22Rv1 (cell line): ENCODE data around the gene PTPRE.

Source experiments
- H3K27ac ChIP-seq: fragments of 450-650 bp; 2 replicates; pipeline ENCODE4 v1.5.1; 2017
- ZFX ChIP-seq: fragments of 450-650 bp; IDR thresholded peaks from 2 replicates; pipeline ENCODE4 v1.6.1; 2017; ENCODE audit warnings: antibody characterized with exemption, borderline replicate concordance
- TF ChIP-seq, protein P1 (sequence below): fragments of 450-650 bp; IDR thresholded peaks from 2 replicates; pipeline ENCODE4 v1.5.1; 2017; ENCODE audit warnings: mild to moderate bottlenecking

PTPRE gene

DNA sequence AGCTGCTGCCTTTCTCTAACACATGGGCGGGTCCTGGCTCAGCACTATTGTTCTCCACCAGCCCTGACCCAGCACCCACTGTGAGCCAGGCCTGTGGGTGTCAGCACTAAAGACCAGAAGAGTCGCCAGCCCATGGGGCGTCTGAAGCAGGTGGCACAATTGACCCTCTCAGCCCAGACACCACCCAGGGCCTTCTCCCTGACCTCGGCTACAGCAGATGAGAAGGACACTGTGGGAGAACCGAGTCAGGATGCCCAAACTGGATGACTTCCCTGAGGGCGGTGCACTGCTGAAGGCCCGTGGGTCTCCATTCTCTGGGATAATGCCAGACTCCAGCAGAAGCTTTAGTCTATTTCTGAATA is 122.4 kb downstream of the PTPRE start:
- no peak overlapping the region for H3K27ac ChIP-seq
- TF ChIP-seq, protein P1, sequence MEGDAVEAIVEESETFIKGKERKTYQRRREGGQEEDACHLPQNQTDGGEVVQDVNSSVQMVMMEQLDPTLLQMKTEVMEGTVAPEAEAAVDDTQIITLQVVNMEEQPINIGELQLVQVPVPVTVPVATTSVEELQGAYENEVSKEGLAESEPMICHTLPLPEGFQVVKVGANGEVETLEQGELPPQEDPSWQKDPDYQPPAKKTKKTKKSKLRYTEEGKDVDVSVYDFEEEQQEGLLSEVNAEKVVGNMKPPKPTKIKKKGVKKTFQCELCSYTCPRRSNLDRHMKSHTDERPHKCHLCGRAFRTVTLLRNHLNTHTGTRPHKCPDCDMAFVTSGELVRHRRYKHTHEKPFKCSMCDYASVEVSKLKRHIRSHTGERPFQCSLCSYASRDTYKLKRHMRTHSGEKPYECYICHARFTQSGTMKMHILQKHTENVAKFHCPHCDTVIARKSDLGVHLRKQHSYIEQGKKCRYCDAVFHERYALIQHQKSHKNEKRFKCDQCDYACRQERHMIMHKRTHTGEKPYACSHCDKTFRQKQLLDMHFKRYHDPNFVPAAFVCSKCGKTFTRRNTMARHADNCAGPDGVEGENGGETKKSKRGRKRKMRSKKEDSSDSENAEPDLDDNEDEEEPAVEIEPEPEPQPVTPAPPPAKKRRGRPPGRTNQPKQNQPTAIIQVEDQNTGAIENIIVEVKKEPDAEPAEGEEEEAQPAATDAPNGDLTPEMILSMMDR: no peak
- TF ChIP-seq ZFX: no peak

DNA sequence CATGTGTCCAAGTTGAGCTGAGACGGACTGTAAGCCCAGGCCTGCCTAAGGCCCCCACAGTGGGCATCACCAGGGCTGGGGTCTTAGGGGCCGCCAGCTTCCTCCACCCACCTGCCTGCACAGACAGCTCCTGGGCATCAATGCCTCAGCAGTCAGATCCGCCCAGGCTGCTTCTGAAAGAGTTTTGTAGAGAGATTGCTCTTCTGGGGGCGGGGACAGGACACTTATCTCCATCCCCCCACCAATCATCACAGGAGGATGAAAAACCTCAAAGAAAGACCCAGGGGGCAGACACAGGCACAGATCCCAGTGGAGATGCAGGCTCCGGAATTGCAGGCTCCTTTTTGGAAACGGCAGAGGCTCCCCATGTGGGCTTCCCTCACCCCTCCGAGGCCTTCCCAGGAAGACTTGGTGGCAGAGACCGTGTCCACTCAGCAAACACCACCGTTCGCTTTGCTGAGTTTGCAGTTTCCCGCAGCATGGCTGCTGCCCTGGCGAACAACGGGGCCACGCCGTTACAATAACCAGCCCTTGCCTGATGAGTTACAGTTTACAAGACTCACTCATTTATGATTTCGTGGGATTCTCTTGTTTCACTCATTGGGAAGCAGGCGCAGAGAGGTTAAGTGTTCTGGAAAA is 122.9 kb downstream of the PTPRE start:
- no peak overlapping the region for H3K27ac ChIP-seq
- TF ChIP-seq ZFX: no peak
- TF ChIP-seq, protein P1: no peak

DNA sequence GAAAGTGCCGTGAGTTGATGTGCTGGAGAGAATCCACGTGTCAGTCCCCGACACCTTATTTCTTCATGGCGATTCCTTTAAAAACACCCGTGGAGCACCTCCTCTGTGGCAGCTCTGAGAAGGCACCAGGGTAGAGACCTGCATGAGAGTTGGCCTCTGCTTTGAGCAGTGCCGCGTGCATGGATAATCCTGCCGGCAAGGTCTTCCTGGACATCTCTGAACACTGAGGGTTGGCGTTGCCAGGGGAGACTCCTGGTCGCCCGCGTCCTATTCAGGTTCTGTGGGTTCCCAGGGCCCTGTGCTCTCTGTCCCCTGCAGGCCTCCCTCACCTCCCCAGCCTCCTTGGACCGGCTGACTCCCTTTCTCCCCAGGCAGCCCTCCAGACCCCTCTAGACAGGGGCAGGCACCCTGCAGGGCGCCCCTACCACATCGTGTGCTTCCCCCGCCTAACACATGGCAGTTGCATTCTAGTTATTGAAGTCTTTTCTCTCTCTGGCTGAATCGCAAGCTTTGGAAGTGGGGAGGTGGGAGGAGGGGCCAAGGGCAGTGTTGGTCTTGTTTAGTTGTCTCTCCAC is 123.7 kb downstream of the PTPRE start:
- no peak overlapping the region for H3K27ac ChIP-seq
- TF ChIP-seq ZFX: no peak
- TF ChIP-seq, protein P1: no peak

DNA sequence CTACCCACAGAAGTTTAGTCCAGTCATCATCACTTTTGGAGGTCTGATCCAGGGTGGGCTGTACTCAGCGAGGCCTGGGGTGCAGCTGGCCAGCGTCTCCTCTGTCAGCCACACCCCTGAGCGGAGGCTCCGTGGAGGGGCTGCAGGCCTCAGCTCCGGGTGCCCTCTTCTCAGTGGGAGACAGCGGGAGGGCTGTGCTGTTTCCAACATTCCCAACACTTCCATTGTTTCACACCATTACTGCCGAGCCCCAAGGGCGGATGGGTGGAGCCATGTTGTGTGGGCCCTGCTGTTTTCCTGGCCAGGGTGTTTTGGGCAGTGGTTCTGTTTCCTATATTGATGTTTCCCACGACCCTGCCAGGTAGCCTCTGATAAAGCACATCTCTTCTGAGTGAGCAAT is 124.3 kb downstream of the PTPRE start:
- TF ChIP-seq ZFX: no peak
- TF ChIP-seq, protein P1: no peak

DNA sequence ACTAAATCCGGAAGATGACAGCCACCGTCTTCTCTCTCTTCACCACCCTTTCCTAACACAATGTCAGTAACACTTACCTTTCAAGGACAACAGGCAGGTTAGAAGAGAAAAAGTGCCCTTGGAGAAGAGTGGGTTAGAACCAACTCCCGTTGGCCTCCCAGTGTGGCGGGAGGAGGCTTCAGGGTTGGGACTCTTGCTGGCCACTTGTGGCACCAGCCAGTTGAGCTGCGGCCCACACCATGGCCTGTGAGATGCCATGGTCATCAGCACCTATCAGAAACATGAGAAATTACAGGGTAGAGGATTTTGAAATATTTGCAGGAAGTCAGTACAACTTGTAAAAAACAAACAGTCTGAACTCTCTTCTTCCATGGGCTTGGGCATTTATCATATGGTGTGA is 125.6 kb downstream of the PTPRE start:
- H3K27ac ChIP-seq: no peak overlapping the region
- TF ChIP-seq, protein P1: no peak

More for the DNA sequence above, 124.3 kb downstream of the PTPRE start:
- no peak overlapping the region for H3K27ac ChIP-seq

DNA sequence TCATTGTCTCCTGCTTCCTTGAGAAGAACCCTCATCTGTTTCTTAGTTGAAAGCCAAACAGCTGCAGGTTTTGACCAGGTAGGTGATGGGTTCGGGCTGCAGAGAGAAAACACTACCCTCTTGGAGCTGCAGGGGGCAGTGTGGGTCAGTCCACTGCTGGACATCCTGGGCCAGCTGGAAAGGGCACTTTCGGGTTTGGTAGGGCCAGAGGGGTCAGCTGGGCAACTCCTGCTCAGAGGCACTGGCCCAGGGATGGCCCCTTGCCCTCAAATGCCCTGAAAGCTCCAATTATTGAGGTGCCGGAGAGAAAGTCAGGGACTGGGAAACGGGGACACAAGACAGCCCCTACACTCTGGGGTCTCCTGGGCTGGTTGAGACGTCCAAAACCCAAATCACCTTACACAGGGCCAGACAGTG is 128.7 kb downstream of the PTPRE start:
- no peak for TF ChIP-seq ZFX
- TF ChIP-seq, protein P1: peak; percentile 90
- no peak overlapping the region for H3K27ac ChIP-seq

DNA sequence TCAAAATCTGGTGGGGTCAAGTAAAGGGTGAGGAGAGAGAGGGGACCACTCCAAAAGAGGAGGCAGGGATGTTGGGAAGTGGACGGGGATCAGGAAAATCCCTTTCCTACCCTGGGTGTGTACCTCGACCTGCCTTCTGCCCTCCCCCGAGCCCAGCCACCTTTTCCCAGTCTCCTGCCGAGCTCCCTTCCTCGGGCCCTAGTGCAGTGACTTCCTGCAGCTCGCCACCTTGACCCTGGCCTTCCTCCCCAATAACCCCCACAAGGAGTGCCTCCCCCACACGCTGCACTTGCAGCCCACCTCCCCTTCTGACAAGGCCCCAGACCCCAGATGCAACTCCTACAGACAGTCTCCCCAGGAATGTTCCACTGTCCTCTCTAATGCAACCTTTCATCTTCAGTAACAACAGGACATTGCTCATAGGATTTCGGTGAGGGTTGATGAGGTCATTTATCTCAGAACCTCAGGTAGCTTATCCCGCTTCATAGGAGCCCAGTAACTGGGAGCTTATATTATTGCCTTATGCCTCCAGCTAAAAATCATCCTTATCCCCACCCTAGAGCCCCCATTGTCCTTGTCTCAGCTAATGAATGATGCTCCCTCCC is 129.2 kb downstream of the PTPRE start:
- H3K27ac ChIP-seq: no peak overlapping the region
- TF ChIP-seq, protein P1: no peak
- no peak for TF ChIP-seq ZFX
